ENCODE results near the gene CMTM7. TPM values are rescaled to one million over a fixed set of nuclear protein-coding genes. Genes with fewer than 3 reads are reported as not detected.

Gene CMTM7
- total and polyA plus RNA-seq, 9 of the 15 experiments (the other 6 are each of a cell fraction or from before 2014, with no cell fraction given), result 0.03 to 1.6 (median 0.42) TPM; not detected in 4

- no peak overlapping the region for H2AFZ ChIP-seq (ENCODE audit: low read depth, low read length)
- intact Hi-C loops (cut with micrococcal nuclease), result no loop called here
- BruUV-seq (replicated peaks), result no TSS peak
- no peaks in the 10 kb centered on the region for H3K9me3 ChIP-seq (replicated peaks; ENCODE audit: control insufficient read depth, insufficient read depth, low read depth, low read length)
- no peaks in the 10 kb centered on the region; the same call in 1 of the 2 replicates for H4K20me1 ChIP-seq (replicated peaks; ENCODE audit: control insufficient read depth, insufficient read depth, low read length)
- no peak for DNase-seq (ENCODE audit: extremely low read depth in 1 of 4, low spot score in 3 of 4)
- H3K4me2 ChIP-seq (ENCODE audit: insufficient read depth, low read length), result no peak overlapping the region
- in situ Hi-C loops (cut with MboI), result no loop called here
- H3K9ac ChIP-seq (ENCODE audit: insufficient read depth in 1 of 2, low read depth in 2 of 2, low read length in 2 of 2), result no peak overlapping the region
- ATAC-seq, result no peak
- no peaks in the 10 kb centered on the region for H3K79me2 ChIP-seq (ENCODE audit: control insufficient read depth, insufficient read depth, low read length)
- peaks cover 24 to 39% of the 10 kb centered on the region in 2 experiments; a peak in 4 of 5 replicates for H3K27me3 ChIP-seq (ENCODE audit: control insufficient read depth in 2 of 2, insufficient read depth in 2 of 2, low read length in 2 of 2)
- TF ChIP-seq KDM5B (IDR thresholded peaks at IDR 0.05; ENCODE audit: insufficient replicate concordance, low read depth, low read length) (no peak), ELF1 (tag; IDR thresholded peaks at IDR 0.05) (no peak), STAG1 (CRISPR knock-in tag; IDR thresholded peaks at IDR 0.05; ENCODE audit: borderline replicate concordance) (no peak), SETDB1 (IDR thresholded peaks at IDR 0.05; ENCODE audit: low read length) (no peak), SREBF2 (CRISPR knock-in tag; IDR thresholded peaks at IDR 0.05) (no peak)
- POLR2A ChIA-PET, result interaction anchor here (1.1 kb wide), 1 partner anchor 36 kb away, joined by 3 read pairs; no protein-coding TSS in a partner anchor
- FAIRE-seq, result no peak
- H3K36me3 ChIP-seq (ENCODE audit: control insufficient read depth, insufficient read depth, low read length), result no peaks in the 10 kb centered on the region
- H3K4me3 ChIP-seq, result no peak overlapping the region
- H3K9me1 ChIP-seq (ENCODE audit: control insufficient read depth, insufficient read depth, low read length), result no peaks in the 10 kb centered on the region
- CTCF ChIA-PET (ENCODE audit: low intra/inter-chr PET ratio), result no interaction called here
- no peak overlapping the region for H3K27ac ChIP-seq (ENCODE audit: extremely low read depth, low read depth, low read length)
- no peaks in the 10 kb centered on the region for H3K4me1 ChIP-seq (replicated peaks in 1 of 2; ENCODE audit: control insufficient read depth in 2 of 2, insufficient read depth in 2 of 2, low read length in 2 of 2)
- WGBS (ENCODE audit: insufficient coverage, low coverage, missing lambda C conversion rate), result 0% methylated on average over 5 of the region's 5 CpGs
Measured at GRCh38 chr3:32411442-32411841, 19.8 kb downstream of the CMTM7 start.

DNA sequence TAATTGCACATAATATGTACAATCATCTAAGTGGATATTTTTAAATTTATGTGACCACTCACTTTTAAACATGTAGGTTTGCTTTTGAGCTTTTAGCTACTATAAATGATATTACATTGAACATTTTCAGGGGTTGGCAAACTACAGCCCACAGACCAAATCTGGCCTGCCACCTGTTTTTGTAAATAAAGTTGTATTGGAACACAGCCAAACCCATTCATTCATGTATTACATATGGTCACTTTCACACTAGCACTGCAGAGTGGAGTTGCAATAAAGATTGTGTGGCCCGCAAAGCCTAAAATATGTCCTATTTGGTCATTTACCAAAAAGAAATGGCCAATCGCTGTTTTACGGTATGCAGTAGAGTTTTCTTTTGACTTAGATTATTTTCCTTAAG lies 21.2 kb downstream of the CMTM7 start:
- ChIA-PET CTCF (ENCODE audit: low intra/inter-chr PET ratio) (no interaction called here), POLR2A (no interaction called here)
- Histone ChIP-seq H4K20me1 (replicated peaks; ENCODE audit: control insufficient read depth, insufficient read depth, low read length) (no peaks in the 10 kb centered on the region), H3K27me3 (ENCODE audit: control insufficient read depth in 2 of 2, insufficient read depth in 2 of 2, low read length in 2 of 2) (peaks cover 15 to 30% of the 10 kb centered on the region in 2 experiments; a peak in 4 of 5 replicates), H2AFZ (ENCODE audit: low read depth, low read length) (no peak overlapping the region), H3K79me2 (ENCODE audit: control insufficient read depth, insufficient read depth, low read length) (no peaks in the 10 kb centered on the region), H3K9ac (ENCODE audit: insufficient read depth in 1 of 2, low read depth in 2 of 2, low read length in 2 of 2) (no peak overlapping the region), H3K4me2 (ENCODE audit: insufficient read depth, low read length) (no peak overlapping the region), H3K27ac (ENCODE audit: extremely low read depth, low read depth, low read length) (no peak overlapping the region), H3K4me3 (no peak overlapping the region), H3K36me3 (ENCODE audit: control insufficient read depth, insufficient read depth, low read length) (no peaks in the 10 kb centered on the region), H3K4me1 (replicated peaks in 1 of 2; ENCODE audit: control insufficient read depth in 2 of 2, insufficient read depth in 2 of 2, low read length in 2 of 2) (no peaks in the 10 kb centered on the region), H3K9me3 (replicated peaks; ENCODE audit: control insufficient read depth, insufficient read depth, low read depth, low read length) (no peaks in the 10 kb centered on the region), H3K9me1 (ENCODE audit: control insufficient read depth, insufficient read depth, low read length) (no peaks in the 10 kb centered on the region)
- WGBS (ENCODE audit: insufficient coverage, low coverage, missing lambda C conversion rate), result 18% methylated on average over 3 of the region's 3 CpGs
- no TSS peak for BruUV-seq (replicated peaks)
- DNase-seq (ENCODE audit: extremely low read depth in 1 of 4, low spot score in 3 of 4) (no peak), FAIRE-seq (no peak), ATAC-seq (no peak)
- intact Hi-C loops (cut with micrococcal nuclease), result no loop called here
- in situ Hi-C loops (cut with MboI), result no loop called here
- TF ChIP-seq ELF2 (CRISPR knock-in tag; IDR thresholded peaks at IDR 0.05) (no peak), ZNF3 (CRISPR knock-in tag; IDR thresholded peaks at IDR 0.05) (no peak), NFIC (IDR thresholded peaks at IDR 0.05) (peak; percentile 41; the same call in 1 of the 2 replicates), MYNN (IDR thresholded peaks at IDR 0.05) (no peak), MYNN (CRISPR knock-in tag; IDR thresholded peaks at IDR 0.05) (no peak), ZNF57 (CRISPR knock-in tag; IDR thresholded peaks at IDR 0.05) (no peak)
- TF ChIP-seq, protein P1, sequence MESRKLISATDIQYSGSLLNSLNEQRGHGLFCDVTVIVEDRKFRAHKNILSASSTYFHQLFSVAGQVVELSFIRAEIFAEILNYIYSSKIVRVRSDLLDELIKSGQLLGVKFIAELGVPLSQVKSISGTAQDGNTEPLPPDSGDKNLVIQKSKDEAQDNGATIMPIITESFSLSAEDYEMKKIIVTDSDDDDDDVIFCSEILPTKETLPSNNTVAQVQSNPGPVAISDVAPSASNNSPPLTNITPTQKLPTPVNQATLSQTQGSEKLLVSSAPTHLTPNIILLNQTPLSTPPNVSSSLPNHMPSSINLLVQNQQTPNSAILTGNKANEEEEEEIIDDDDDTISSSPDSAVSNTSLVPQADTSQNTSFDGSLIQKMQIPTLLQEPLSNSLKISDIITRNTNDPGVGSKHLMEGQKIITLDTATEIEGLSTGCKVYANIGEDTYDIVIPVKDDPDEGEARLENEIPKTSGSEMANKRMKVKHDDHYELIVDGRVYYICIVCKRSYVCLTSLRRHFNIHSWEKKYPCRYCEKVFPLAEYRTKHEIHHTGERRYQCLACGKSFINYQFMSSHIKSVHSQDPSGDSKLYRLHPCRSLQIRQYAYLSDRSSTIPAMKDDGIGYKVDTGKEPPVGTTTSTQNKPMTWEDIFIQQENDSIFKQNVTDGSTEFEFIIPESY (CRISPR knock-in tag; IDR thresholded peaks at IDR 0.05), result no peak
- TF ChIP-seq, protein P2, sequence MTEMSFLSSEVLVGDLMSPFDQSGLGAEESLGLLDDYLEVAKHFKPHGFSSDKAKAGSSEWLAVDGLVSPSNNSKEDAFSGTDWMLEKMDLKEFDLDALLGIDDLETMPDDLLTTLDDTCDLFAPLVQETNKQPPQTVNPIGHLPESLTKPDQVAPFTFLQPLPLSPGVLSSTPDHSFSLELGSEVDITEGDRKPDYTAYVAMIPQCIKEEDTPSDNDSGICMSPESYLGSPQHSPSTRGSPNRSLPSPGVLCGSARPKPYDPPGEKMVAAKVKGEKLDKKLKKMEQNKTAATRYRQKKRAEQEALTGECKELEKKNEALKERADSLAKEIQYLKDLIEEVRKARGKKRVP (CRISPR knock-in tag; IDR thresholded peaks at IDR 0.05), result no peak

Measured in K562 (cell line).